H1 (cell line): ENCODE measurements around the gene GPR150. TPM values are rescaled to one million over a fixed set of nuclear protein-coding genes. Genes with fewer than 3 reads are reported as not detected.

ENCODE experiments used
- CTCF ChIA-PET: fragments of 300-600 bp; sonication (Branson Sonifier 250); formaldehyde crosslinking; loops from one replicate; lab custom pipeline; 2021; ENCODE audit not compliant: partially characterized antibody; lab: Charles Lee
- POLR2A ChIA-PET: fragments of 300-600 bp; sonication (Branson Sonifier 250); formaldehyde crosslinking; loops from one replicate; lab custom pipeline; 2021; ENCODE audit warnings: inconsistent platforms; ENCODE audit not compliant: partially characterized antibody; lab: Charles Lee
- DNase-seq, 2 experiments: peaks; one replicate each; pipeline versions ENCODE4 v3.0.0 to v3.0.0-alpha.2; 2010 to 2022; ENCODE audit warnings: low spot score in 2 of 2, low read depth in 1 of 2, mixed read lengths in 1 of 2
- FAIRE-seq: peaks from 2 replicates; lab custom pipeline; 2011; peaks lifted over from hg19 to GRCh38; lab: Jason Lieb, UNC
- H2AFZ ChIP-seq: 2 replicates; pipeline ENCODE4 v1.8.1; 2012; ENCODE audit warnings: low read length, inconsistent platforms
- H2AK5ac ChIP-seq: 2 replicates; pipeline ENCODE4 v1.6.1; 2013; ENCODE audit warnings: low read depth, low read length
- H2BK120ac ChIP-seq: replicated peaks from 2 replicates; pipeline ENCODE3; 2013; ENCODE audit warnings: low read depth, low read length, inconsistent platforms
- H2BK12ac ChIP-seq: 2 replicates; pipeline ENCODE4 v1.6.1; 2013; ENCODE audit warnings: low read depth, low read length
- H2BK15ac ChIP-seq: 2 replicates; pipeline ENCODE4 v1.6.1; 2013; ENCODE audit warnings: low read length
- H2BK20ac ChIP-seq: 2 replicates; pipeline ENCODE4 v1.6.1; 2013; ENCODE audit warnings: low read length
- H2BK5ac ChIP-seq: 2 replicates; pipeline ENCODE4 v1.6.1; 2013; ENCODE audit warnings: low read depth, low read length
- H3K14ac ChIP-seq: 2 replicates; pipeline ENCODE4 v1.6.1; 2013; ENCODE audit warnings: inconsistent platforms; ENCODE audit not compliant: insufficient read length
- H3K18ac ChIP-seq: 2 replicates; pipeline ENCODE4 v1.6.1; 2013; ENCODE audit warnings: low read length; ENCODE audit errors: extremely low read depth
- H3K23ac ChIP-seq: 2 replicates; pipeline ENCODE4 v1.6.1; 2013; ENCODE audit warnings: inconsistent platforms; ENCODE audit not compliant: insufficient read length
- H3K23me2 ChIP-seq: 2 replicates; pipeline ENCODE4 v1.6.1; 2013; ENCODE audit warnings: low read depth, low read length
- H3K27ac ChIP-seq: 2 replicates; pipeline ENCODE4 v1.6.1; 2011; ENCODE audit warnings: low read depth, low read length, inconsistent platforms
- H3K27me3 ChIP-seq, 4 experiments: replicated peaks in 1 of 4; 1 replicate in 1 of 4; 2 replicates in 3 of 4; pipeline versions ENCODE4 v1.6.1 to v1.8.1; 2011 to 2013; ENCODE audit warnings: low read length in 3 of 4, mild to moderate bottlenecking in 3 of 4, inconsistent platforms in 2 of 4, mixed read lengths in 2 of 4, moderate library complexity in 1 of 4; ENCODE audit not compliant: control insufficient read depth in 3 of 4, insufficient read depth in 3 of 4; ENCODE audit errors: extremely low read depth in 1 of 4
- H3K36me3 ChIP-seq, 4 experiments: 2 replicates each; pipeline versions ENCODE4 v1.6.1 to v1.8.1; 2011 to 2013; ENCODE audit warnings: mild to moderate bottlenecking in 4 of 4, low read length in 3 of 4, moderate library complexity in 2 of 4, control low read depth in 1 of 4, inconsistent platforms in 1 of 4; ENCODE audit not compliant: insufficient read depth in 4 of 4, control insufficient read depth in 2 of 4
- H3K4ac ChIP-seq: replicated peaks from 2 replicates; pipeline ENCODE3; 2013; ENCODE audit warnings: low read length, low read depth, mixed read lengths, inconsistent platforms; ENCODE audit not compliant: insufficient read length
- H3K4me1 ChIP-seq, 4 experiments: replicated peaks in 1 of 4; 1 replicate in 1 of 4; 2 replicates in 3 of 4; pipeline versions ENCODE4 v1.6.1 to v1.8.1; 2011 to 2013; ENCODE audit warnings: low read length in 3 of 4, inconsistent platforms in 2 of 4, mixed read lengths in 1 of 4; ENCODE audit not compliant: insufficient read depth in 4 of 4, control insufficient read depth in 3 of 4
- H3K4me2 ChIP-seq, 2 experiments: 2 replicates each; pipeline versions ENCODE4 v1.6.1 to v1.8.1; 2011 to 2013; ENCODE audit warnings: low read depth in 2 of 2, low read length in 2 of 2, control low read depth in 1 of 2, inconsistent platforms in 1 of 2, mild to moderate bottlenecking in 1 of 2; ENCODE audit not compliant: insufficient read depth in 1 of 2
- H3K4me3 ChIP-seq, 4 experiments: fragments of 200-600, 300-600 bp in 1 of 4; sonication (generic), shearing (Covaris generic), sonication (Bioruptor Twin) in 1 of 4; 2 replicates each; pipeline versions ENCODE4 v1.5.1 to v1.8.1; 2011 to 2016; ENCODE audit warnings: low read length in 4 of 4, low read depth in 3 of 4, control low read depth in 2 of 4, inconsistent platforms in 2 of 4, mild to moderate bottlenecking in 2 of 4, mixed read lengths in 1 of 4, moderate library complexity in 1 of 4; ENCODE audit not compliant: insufficient read depth in 2 of 4; ENCODE audit errors: extremely low read depth in 1 of 4
- H3K56ac ChIP-seq: replicated peaks from 2 replicates; pipeline ENCODE3; 2013; ENCODE audit warnings: low read depth, mild to moderate bottlenecking, mixed read lengths, low read length, inconsistent platforms; ENCODE audit not compliant: insufficient read length
- H3K79me1 ChIP-seq: 2 replicates; pipeline ENCODE4 v1.6.1; 2013; ENCODE audit warnings: low read depth, low read length, control low read depth
- H3K79me2 ChIP-seq, 2 experiments: 2 replicates each; pipeline versions ENCODE4 v1.6.1 to v1.8.1; 2012 to 2013; ENCODE audit warnings: low read length in 2 of 2, mild to moderate bottlenecking in 2 of 2, inconsistent platforms in 1 of 2; ENCODE audit not compliant: insufficient read depth in 2 of 2, control insufficient read depth in 1 of 2
- H3K9ac ChIP-seq, 4 experiments: replicated peaks in 1 of 4; 1 replicate in 1 of 4; 2 replicates in 3 of 4; pipeline versions ENCODE4 v1.6.1 to v1.8.1; 2011 to 2013; ENCODE audit warnings: low read depth in 3 of 4, low read length in 3 of 4, control low read depth in 2 of 4, mild to moderate bottlenecking in 2 of 4, moderate library complexity in 2 of 4, inconsistent platforms in 1 of 4; ENCODE audit errors: extremely low read depth in 1 of 4
- H3K9me3 ChIP-seq, 2 experiments: 2 replicates each; pipeline versions ENCODE4 v1.6.1 to v1.8.1; 2012 to 2013; ENCODE audit warnings: mild to moderate bottlenecking in 2 of 2, moderate library complexity in 2 of 2, control low read depth in 1 of 2, inconsistent platforms in 1 of 2, low read depth in 1 of 2, low read length in 1 of 2, mixed read lengths in 1 of 2; ENCODE audit not compliant: insufficient read depth in 2 of 2
- H4K20me1 ChIP-seq, 2 experiments: replicated peaks in 1 of 2; 2 replicates each; pipeline versions ENCODE3 to v1.8.1; 2011 to 2013; ENCODE audit warnings: inconsistent platforms in 2 of 2, low read length in 2 of 2, mild to moderate bottlenecking in 1 of 2; ENCODE audit not compliant: insufficient read depth in 2 of 2, control insufficient read depth in 1 of 2
- H4K5ac ChIP-seq: 2 replicates; pipeline ENCODE4 v1.6.1; 2013; ENCODE audit warnings: low read length, low read depth, mixed read lengths, inconsistent platforms; ENCODE audit not compliant: insufficient read length
- H4K8ac ChIP-seq: 2 replicates; pipeline ENCODE4 v1.8.0; 2013; ENCODE audit warnings: mild to moderate bottlenecking, moderate library complexity, low read length, inconsistent platforms; ENCODE audit not compliant: insufficient read depth; ENCODE audit errors: extremely low read depth
- H4K91ac ChIP-seq: replicated peaks from 2 replicates; pipeline ENCODE3; 2013; ENCODE audit warnings: low read length, mixed read lengths, inconsistent platforms; ENCODE audit not compliant: insufficient read length
- ATF2 ChIP-seq: IDR thresholded peaks from 2 replicates; pipeline ENCODE4 v1.6.1; 2012; ENCODE audit warnings: low read length, inconsistent platforms
- EP300 ChIP-seq, 2 experiments: IDR thresholded peaks; 1 replicate in 1 of 2; 2 replicates in 1 of 2; pipeline ENCODE4 v1.6.1; 2011 to 2012; ENCODE audit warnings: low read depth in 2 of 2, low read length in 2 of 2, mild to moderate bottlenecking in 2 of 2, borderline replicate concordance in 1 of 2, inconsistent platforms in 1 of 2, moderate library complexity in 1 of 2
- HDAC2 ChIP-seq, 2 experiments: fragments of 300-600 bp in 1 of 2; sonication (generic) in 1 of 2; IDR thresholded peaks; 2 replicates each; pipeline ENCODE4 v1.6.1; 2011 to 2012; ENCODE audit warnings: low read depth in 2 of 2, low read length in 2 of 2, mild to moderate bottlenecking in 2 of 2, moderate library complexity in 2 of 2, borderline replicate concordance in 1 of 2, inconsistent platforms in 1 of 2
- KDM4A ChIP-seq: IDR thresholded peaks from one replicate; pipeline ENCODE4 v1.7.1; 2012; ENCODE audit warnings: low read depth, mild to moderate bottlenecking, moderate library complexity, low read length, inconsistent platforms; ENCODE audit not compliant: severe bottlenecking
- PHF8 ChIP-seq: fragments of 200-600 bp; sonication (generic); conservative IDR thresholded peaks from 2 replicates; pipeline ENCODE4 v1.7.1; 2012; ENCODE audit warnings: low read depth, mild to moderate bottlenecking, inconsistent platforms, low read length, moderate library complexity
- RAD21 ChIP-seq, 2 experiments: IDR thresholded peaks in 1 of 2; conservative IDR thresholded peaks in 1 of 2; 2 replicates each; pipeline ENCODE4 v1.6.1; 2011; ENCODE audit warnings: low read depth in 2 of 2, low read length in 2 of 2, improper control_type of control experiment in 1 of 2, inconsistent platforms in 1 of 2, mild to moderate bottlenecking in 1 of 2, moderate library complexity in 1 of 2
- SIN3A ChIP-seq, 2 experiments: IDR thresholded peaks in 1 of 2; conservative IDR thresholded peaks in 1 of 2; 2 replicates each; pipeline ENCODE4 v1.6.1; 2011 to 2012; ENCODE audit warnings: low read length in 2 of 2, improper control_type of control experiment in 1 of 2, low read depth in 1 of 2, mild to moderate bottlenecking in 1 of 2
- ZNF274 ChIP-seq: IDR thresholded peaks from 2 replicates; pipeline ENCODE4 v1.7.0; 2012; ENCODE audit warnings: low read length, borderline replicate concordance; ENCODE audit errors: extremely low read depth
- WGBS, 2 experiments: shearing (Covaris generic) in 1 of 2; methylation state at CpG; one replicate each; pipeline versions ENCODE4 v1.1.6 to v1.1.7; 2013 to 2015; ENCODE audit warnings: low lambda C conversion rate in 2 of 2, mixed read lengths in 2 of 2, inconsistent platforms in 1 of 2, low coverage in 1 of 2, missing lambda C conversion rate in 1 of 2; ENCODE audit not compliant: insufficient replicate concordance in 2 of 2, insufficient coverage in 1 of 2, insufficient read length in 1 of 2; ENCODE audit errors: extremely low coverage in 1 of 2, missing lambda C conversion rate in 1 of 2; 5-methylcytosine and 5-hydroxymethylcytosine counted together
- polyA plus RNA-seq, 7 experiments: library from polyadenylated mRNA; depleted of rRNA in 3 of 7; stranded (reverse) in 5 of 7; unstranded in 2 of 7; fragments of >200 nt in 5 of 7; fragments of 200-250 nt in 2 of 7; gene quantifications; 1 replicate in 5 of 7; 2 replicates in 1 of 7; 4 replicates in 1 of 7; pipeline versions ENCODE4 v1.2.1 to v1.2.3, GENCODE V29; 2011 to 2013; ENCODE audit warnings: missing spikeins in 2 of 7, mixed read lengths in 2 of 7
- total RNA-seq: library from RNA; stranded (reverse); fragmentation: NEBNext Ultra II Directional; extraction: Animal tissue kit (Norgen Biotek cat#: 25700); gene quantifications from 2 replicates; pipeline ENCODE4 v1.2.1, GENCODE V29; 2021
- TF ChIP-seq, protein P1 (sequence below): IDR thresholded peaks from 2 replicates; pipeline ENCODE4 v1.6.1; 2011; ENCODE audit warnings: low read length, improper control_type of control experiment

The GPR150 gene
- total and polyA plus RNA-seq, 2 of the 8 experiments (the other 6 are each of a cell fraction or from before 2014, with no cell fraction given), result 0.14 TPM; not detected in 1

- ChIA-PET POLR2A (no interaction called here), CTCF (interaction anchor here (0.9 to 1.1 kb wide), 4 partner anchors 23 to 668 kb away, joined by 3 to 5 read pairs (median 3); partner anchors contain the start of gene RFESD)
- no peaks in the 10 kb centered on the region for H3K36me3 ChIP-seq
- FAIRE-seq (no peak), DNase-seq (no peak)
- H3K27ac ChIP-seq, result no peak overlapping the region
- H4K20me1 ChIP-seq, result no peaks in the 10 kb centered on the region
- H3K27me3 ChIP-seq, result no peaks in the 10 kb centered on the region
- H2AFZ ChIP-seq, result no peak overlapping the region
- H2BK15ac ChIP-seq, result no peak overlapping the region
- no peak overlapping the region for H2BK20ac ChIP-seq
- no peak overlapping the region for H4K5ac ChIP-seq
- no peak overlapping the region for H3K4me2 ChIP-seq
- no peak overlapping the region for H2BK12ac ChIP-seq
- H3K4me3 ChIP-seq, result no peak overlapping the region
- H2BK5ac ChIP-seq, result no peak overlapping the region
- H3K9me3 ChIP-seq, result no peaks in the 10 kb centered on the region
- H3K79me2 ChIP-seq, result no peaks in the 10 kb centered on the region
- no peaks in the 10 kb centered on the region for H3K4me1 ChIP-seq
- no peak overlapping the region for H3K4ac ChIP-seq
- WGBS, 2 experiments, result 94% methylated on average over 3 of the region's 3 CpGs; no CpG with 5 or more reads in 1 of the 2 experiments
- H3K14ac ChIP-seq, result no peak overlapping the region
- no peaks in the 10 kb centered on the region for H3K79me1 ChIP-seq
- no peak overlapping the region for H2BK120ac ChIP-seq
- no peak overlapping the region for H3K23ac ChIP-seq
- no peak overlapping the region for H2AK5ac ChIP-seq
- H3K9ac ChIP-seq, result no peak overlapping the region
- H4K8ac ChIP-seq, result no peak overlapping the region
- no peak overlapping the region for H3K56ac ChIP-seq
- H3K23me2 ChIP-seq, result no peaks in the 10 kb centered on the region; the same call in 1 of the 2 replicates
- no peak overlapping the region for H3K18ac ChIP-seq
- no peak overlapping the region for H4K91ac ChIP-seq
- TF ChIP-seq, protein P1, sequence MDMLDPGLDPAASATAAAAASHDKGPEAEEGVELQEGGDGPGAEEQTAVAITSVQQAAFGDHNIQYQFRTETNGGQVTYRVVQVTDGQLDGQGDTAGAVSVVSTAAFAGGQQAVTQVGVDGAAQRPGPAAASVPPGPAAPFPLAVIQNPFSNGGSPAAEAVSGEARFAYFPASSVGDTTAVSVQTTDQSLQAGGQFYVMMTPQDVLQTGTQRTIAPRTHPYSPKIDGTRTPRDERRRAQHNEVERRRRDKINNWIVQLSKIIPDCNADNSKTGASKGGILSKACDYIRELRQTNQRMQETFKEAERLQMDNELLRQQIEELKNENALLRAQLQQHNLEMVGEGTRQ, result no peak
- TF ChIP-seq RAD21 (IDR thresholded peaks at IDR 0.05 in 1 of 2, conservative IDR thresholded peaks at IDR 0.05 in 1 of 2; ENCODE audit: low read depth in 2 of 2, low read length in 2 of 2), result no peak
- no peak for TF ChIP-seq KDM4A
- no peak for TF ChIP-seq SIN3A (conservative IDR thresholded peaks at IDR 0.05 in 1 of 2, IDR thresholded peaks at IDR 0.05 in 1 of 2; ENCODE audit: low read depth in 1 of 2, low read length in 2 of 2)
- no peak for TF ChIP-seq ATF2
- no peak for TF ChIP-seq EP300 (IDR thresholded peaks at IDR 0.05; ENCODE audit: borderline replicate concordance in 1 of 2, low read depth in 2 of 2, low read length in 2 of 2)
- TF ChIP-seq HDAC2 (IDR thresholded peaks at IDR 0.05; ENCODE audit: borderline replicate concordance in 1 of 2, low read depth in 2 of 2, low read length in 2 of 2), result no peak
- TF ChIP-seq PHF8, result no peak
- no peak for TF ChIP-seq ZNF274
Observed at GRCh38 chr5:95670568-95670967, 50.7 kb downstream of the GPR150 start.
